Lung (tissue), 16 donors: Measurements from ENCODE around the gene GARIN3. TPM values are rescaled to one million over a fixed set of nuclear protein-coding genes. Genes with fewer than 3 reads are reported as not detected.

Experiments
- ATAC-seq: fragments of 200-7000 bp; cut with Tn5 transposase; one replicate; pipeline ENCODE4 v1.9.1; 2020; ENCODE audit warnings: moderate number of reproducible peaks; ENCODE audit not compliant: insufficient read depth, low FRiP score
- DNase-seq, 3 donors: peaks; one replicate each; pipeline ENCODE4 v3.0.0-alpha.2; 2013 to 2017
- H3K27ac ChIP-seq, 2 donors: one replicate each; pipeline ENCODE4 v1.5.1; 2013; ENCODE audit warnings: mild to moderate bottlenecking in 2 of 2, moderate library complexity in 2 of 2, control low read depth in 1 of 2, inconsistent platforms in 1 of 2, low read depth in 1 of 2, low read length in 1 of 2
- H3K27me3 ChIP-seq, 3 donors: one replicate each; pipeline ENCODE4 v1.5.1; 2013; ENCODE audit warnings: low read length in 2 of 3; ENCODE audit not compliant: control insufficient read depth in 3 of 3, insufficient read depth in 3 of 3
- H3K36me3 ChIP-seq, 4 donors: one replicate each; pipeline ENCODE4 v1.5.1; 2013; ENCODE audit warnings: low read length in 4 of 4, mild to moderate bottlenecking in 1 of 4, moderate library complexity in 1 of 4; ENCODE audit not compliant: control insufficient read depth in 4 of 4, insufficient read depth in 4 of 4
- H3K4me1 ChIP-seq, 5 donors: one replicate each; pipeline ENCODE4 v1.5.1; 2013; ENCODE audit warnings: low read length in 5 of 5, mild to moderate bottlenecking in 2 of 5, moderate library complexity in 1 of 5; ENCODE audit not compliant: control insufficient read depth in 5 of 5, insufficient read depth in 5 of 5
- H3K4me3 ChIP-seq: one replicate; pipeline ENCODE4 v1.5.1; 2013; ENCODE audit warnings: mild to moderate bottlenecking, control low read depth, moderate library complexity
- H3K9ac ChIP-seq, 2 donors: one replicate each; pipeline ENCODE4 v1.5.1; 2013; ENCODE audit warnings: low read length in 2 of 2, control low read depth in 1 of 2; ENCODE audit not compliant: insufficient read depth in 1 of 2
- H3K9me3 ChIP-seq, 4 donors: one replicate each; pipeline ENCODE4 v1.5.1; 2013; ENCODE audit warnings: low read length in 3 of 4, mild to moderate bottlenecking in 1 of 4, moderate library complexity in 1 of 4; ENCODE audit not compliant: control insufficient read depth in 4 of 4, insufficient read depth in 3 of 4
- WGBS, 2 donors: extraction: QIAGEN DNeasy Blood & Tissue Kit; methylation state at CpG; one replicate each; pipeline ENCODE4 v1.1.7; 2013; 5-methylcytosine and 5-hydroxymethylcytosine counted together
- long read RNA-seq, 5 donors: transcript quantifications; one replicate each; lab custom pipeline, GENCODE V29; 2026
- polyA plus RNA-seq, 2 donors: library from polyadenylated mRNA; stranded (reverse); fragments of 200-250 nt; gene quantifications; one replicate each; pipeline ENCODE4 v1.2.1, GENCODE V29; 2013
- total RNA-seq, 2 donors: library from RNA; depleted of rRNA in 1 of 2; stranded (reverse); fragments of >200 nt in 1 of 2; gene quantifications; one replicate each; pipeline ENCODE4 v1.2.1, GENCODE V29; 2014 to 2021
- TF ChIP-seq, protein P1 (sequence below): IDR thresholded peaks from 2 replicates; pipeline ENCODE4 v1.5.1; 2012; ENCODE audit warnings: mild to moderate bottlenecking; ENCODE audit errors: control extremely low read depth, extremely low read depth
- donor health status: control.
- donor health status: control.
- donor health status: Bipolar disorder and iron deficiency.
- donor health status: healthy.
- donor health status: DM: yes; HTN: yes; CAD: no.

Gene GARIN3
- total RNA-seq (not detected), polyA plus RNA-seq (not detected)
- long read RNA-seq, donor 1 = 0 reads
- long read RNA-seq, donor 2 = 0 reads
- long read RNA-seq, donor 3 = 0 reads
- long read RNA-seq, donor 4 = 0 reads
- long read RNA-seq, donor 5 = 0 reads

GRCh38 chr5:157166214-157167213, at the start of gene GARIN3:
Gene GARIN3, minus strand, starts transcription at chr5:157166264. Its CDS starts 96 bp downstream, at chr5:157166168.
- TF ChIP-seq, protein P1, sequence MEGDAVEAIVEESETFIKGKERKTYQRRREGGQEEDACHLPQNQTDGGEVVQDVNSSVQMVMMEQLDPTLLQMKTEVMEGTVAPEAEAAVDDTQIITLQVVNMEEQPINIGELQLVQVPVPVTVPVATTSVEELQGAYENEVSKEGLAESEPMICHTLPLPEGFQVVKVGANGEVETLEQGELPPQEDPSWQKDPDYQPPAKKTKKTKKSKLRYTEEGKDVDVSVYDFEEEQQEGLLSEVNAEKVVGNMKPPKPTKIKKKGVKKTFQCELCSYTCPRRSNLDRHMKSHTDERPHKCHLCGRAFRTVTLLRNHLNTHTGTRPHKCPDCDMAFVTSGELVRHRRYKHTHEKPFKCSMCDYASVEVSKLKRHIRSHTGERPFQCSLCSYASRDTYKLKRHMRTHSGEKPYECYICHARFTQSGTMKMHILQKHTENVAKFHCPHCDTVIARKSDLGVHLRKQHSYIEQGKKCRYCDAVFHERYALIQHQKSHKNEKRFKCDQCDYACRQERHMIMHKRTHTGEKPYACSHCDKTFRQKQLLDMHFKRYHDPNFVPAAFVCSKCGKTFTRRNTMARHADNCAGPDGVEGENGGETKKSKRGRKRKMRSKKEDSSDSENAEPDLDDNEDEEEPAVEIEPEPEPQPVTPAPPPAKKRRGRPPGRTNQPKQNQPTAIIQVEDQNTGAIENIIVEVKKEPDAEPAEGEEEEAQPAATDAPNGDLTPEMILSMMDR = no peak
- H3K9me3 ChIP-seq = peaks cover 0 to 4% (median 0%) of the 10 kb centered on the region in 4 donors
- H3K4me1 ChIP-seq = no peaks in the 10 kb centered on the region
- ATAC-seq = no peak
- DNase-seq = no peak
- no peaks in the 10 kb centered on the region for H3K36me3 ChIP-seq
- H3K27ac ChIP-seq = no peak within 1 kb of the TSS
- no peak within 1 kb of the TSS for H3K9ac ChIP-seq
- WGBS, 2 donors = 88 to 97% methylated on average over 7 of the region's 7 CpGs
- H3K27me3 ChIP-seq = peaks cover 0 to 3% (median 3%) of the 10 kb centered on the region in 3 donors
- no peak within 1 kb of the TSS for H3K4me3 ChIP-seq

GRCh38 chr5:157215514-157216167, 49.6 kb upstream of the GARIN3 start:
- no peaks in the 10 kb centered on the region for H3K36me3 ChIP-seq
- H3K9me3 ChIP-seq = no peaks in the 10 kb centered on the region
- ATAC-seq = no peak
- 76 to 83% methylated on average over 5 of the region's 5 CpGs for WGBS, 2 donors
- H3K27me3 ChIP-seq = no peaks in the 10 kb centered on the region
- no peak overlapping the region for H3K27ac ChIP-seq
- TF ChIP-seq, protein P1 = no peak
- DNase-seq = no peak
- no peak overlapping the region for H3K4me3 ChIP-seq
- no peaks in the 10 kb centered on the region for H3K4me1 ChIP-seq
- no peak overlapping the region for H3K9ac ChIP-seq

DNA sequence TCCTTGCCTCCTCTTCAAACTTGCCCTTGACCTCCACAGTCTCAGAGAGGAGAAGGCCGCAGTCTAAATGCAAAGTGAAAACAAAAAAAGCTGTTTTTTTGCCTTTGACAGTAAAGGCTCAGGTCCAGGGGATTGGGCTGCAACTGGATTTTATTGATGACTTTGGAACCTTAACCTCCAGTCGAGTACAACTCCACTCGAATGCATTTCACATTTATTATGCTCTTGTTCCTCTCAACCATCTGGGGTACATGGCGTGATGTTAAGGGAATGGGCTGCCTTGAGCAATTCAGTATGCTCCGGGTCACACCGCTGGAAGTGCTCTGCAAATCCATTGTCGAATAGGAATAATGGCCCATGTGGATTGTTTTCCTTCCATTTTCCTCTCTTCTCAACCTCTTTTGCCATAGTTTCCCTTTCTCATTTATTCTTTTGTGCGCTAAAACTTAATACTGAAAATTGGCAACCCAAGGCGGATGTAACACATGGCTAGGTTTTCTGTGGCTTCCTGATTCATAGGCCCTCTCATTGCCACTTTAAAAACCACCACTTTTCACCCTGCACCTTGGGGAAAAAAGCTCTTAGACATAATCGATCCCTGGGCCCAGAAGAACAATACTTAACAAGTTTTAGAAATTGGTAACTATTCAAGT, 48.9 kb upstream of the GARIN3 start:
- Histone ChIP-seq H3K27me3 (no peaks in the 10 kb centered on the region), H3K27ac (no peak overlapping the region), H3K36me3 (no peaks in the 10 kb centered on the region), H3K4me1 (no peaks in the 10 kb centered on the region), H3K9ac (no peak overlapping the region), H3K9me3 (no peaks in the 10 kb centered on the region), H3K4me3 (no peak overlapping the region)
- DNase-seq (no peak), ATAC-seq (no peak)
- WGBS, 2 donors = 82 to 83% methylated on average over 10 of the region's 10 CpGs
- TF ChIP-seq, protein P1 = no peak
